Endothelial cell of umbilical vein (primary cell): ENCODE measurements around the gene NBEA. TPM values are rescaled to one million over a fixed set of nuclear protein-coding genes. Genes with fewer than 3 reads are reported as not detected.

ENCODE experiments used
- BruUV-seq: library from RNA; stranded (reverse); fragments of 400-500 nt; replicated peaks from 2 replicates; lab custom pipeline; 2021; lab: Mats Ljungman, UMichigan
- CTCF ChIA-PET: fragments of 300-600, 350-600 bp; sonication (Branson Sonifier 250); formaldehyde crosslinking; loops from one replicate; lab custom pipeline; 2021; ENCODE audit warnings: antibody characterized with exemption, inconsistent platforms; lab: Charles Lee
- POLR2A ChIA-PET: fragments of 300-600, 350-600 bp; sonication (Branson Sonifier 250); formaldehyde crosslinking; loops from one replicate; lab custom pipeline; 2021; ENCODE audit warnings: antibody characterized with exemption, inconsistent platforms; lab: Charles Lee
- DNase-seq: peaks from one replicate; pipeline ENCODE4 v3.0.0-alpha.2; 2011; ENCODE audit warnings: low read depth, low spot score
- FAIRE-seq: peaks from 2 replicates; lab custom pipeline; 2011; peaks lifted over from hg19 to GRCh38; lab: Jason Lieb, UNC
- H2AFZ ChIP-seq: 2 replicates; pipeline ENCODE4 v1.6.0; 2012; ENCODE audit warnings: low read depth, low read length, control low read depth, inconsistent platforms
- H3K27ac ChIP-seq: 2 replicates; pipeline ENCODE4 v1.5.1; 2011; ENCODE audit warnings: low read depth, mild to moderate bottlenecking, control low read depth, low read length, moderate library complexity; ENCODE audit not compliant: insufficient read depth
- H3K27me3 ChIP-seq, 2 experiments: 2 replicates each; pipeline versions ENCODE4 v1.6.0 to v1.6.1; 2011; ENCODE audit warnings: low read length in 2 of 2, mixed read lengths in 1 of 2; ENCODE audit not compliant: control insufficient read depth in 2 of 2, insufficient read depth in 2 of 2
- H3K36me3 ChIP-seq, 2 experiments: 2 replicates in 1 of 2; 3 replicates in 1 of 2; pipeline ENCODE4 v1.5.1; 2011; ENCODE audit warnings: low read length in 2 of 2, mild to moderate bottlenecking in 1 of 2, moderate library complexity in 1 of 2; ENCODE audit not compliant: control insufficient read depth in 2 of 2, insufficient read depth in 2 of 2; ENCODE audit errors: extremely low read depth in 1 of 2
- H3K4me1 ChIP-seq: 3 replicates; pipeline ENCODE4 v1.5.1; 2011; ENCODE audit warnings: mild to moderate bottlenecking, low read length; ENCODE audit not compliant: control insufficient read depth, insufficient read depth; ENCODE audit errors: extremely low read depth
- H3K4me2 ChIP-seq: 2 replicates; pipeline ENCODE4 v1.6.1; 2011; ENCODE audit warnings: low read length, control low read depth, mixed read lengths; ENCODE audit not compliant: insufficient read depth
- H3K4me3 ChIP-seq, 3 experiments: fragments of 200-600 bp in 1 of 3; sonication (generic), shearing (Covaris generic) in 1 of 3; replicated peaks in 1 of 3; 2 replicates each; pipeline ENCODE4 v1.5.1; 2011 to 2016; ENCODE audit warnings: control low read depth in 3 of 3, low read length in 3 of 3, mild to moderate bottlenecking in 2 of 3, inconsistent platforms in 1 of 3, low read depth in 1 of 3, moderate library complexity in 1 of 3; ENCODE audit not compliant: insufficient read depth in 1 of 3
- H3K79me2 ChIP-seq: 2 replicates; pipeline ENCODE4 v1.6.0; 2012; ENCODE audit warnings: low read length, inconsistent platforms; ENCODE audit not compliant: control insufficient read depth, insufficient read depth
- H3K9ac ChIP-seq: replicated peaks from 2 replicates; pipeline ENCODE3; 2011; ENCODE audit warnings: low read length, control low read depth; ENCODE audit not compliant: insufficient read depth; ENCODE audit errors: extremely low read depth
- H3K9me1 ChIP-seq: replicated peaks from 3 replicates; pipeline ENCODE4 v1.6.0; 2011; ENCODE audit warnings: mild to moderate bottlenecking, low read length; ENCODE audit not compliant: control insufficient read depth, insufficient read depth; ENCODE audit errors: extremely low read depth
- H3K9me3 ChIP-seq: replicated peaks from 2 replicates; pipeline ENCODE4 v1.5.1; 2012; ENCODE audit warnings: low read length, inconsistent platforms; ENCODE audit not compliant: control insufficient read depth, insufficient read depth
- H4K20me1 ChIP-seq: replicated peaks from 2 replicates; pipeline ENCODE3; 2011; ENCODE audit warnings: mild to moderate bottlenecking, low read length; ENCODE audit not compliant: control insufficient read depth, insufficient read depth; ENCODE audit errors: extremely low read depth
- EZH2 ChIP-seq: IDR thresholded peaks from 2 replicates; pipeline ENCODE4 v1.6.1; 2012; ENCODE audit warnings: borderline replicate concordance, low read depth, mild to moderate bottlenecking, moderate library complexity, low read length, inconsistent platforms; ENCODE audit not compliant: severe bottlenecking
- FOS ChIP-seq: IDR thresholded peaks from 2 replicates; pipeline ENCODE4 v1.6.1; 2011; ENCODE audit warnings: mild to moderate bottlenecking, low read length, moderate library complexity, borderline replicate concordance; ENCODE audit not compliant: insufficient read depth
- GATA2 ChIP-seq: IDR thresholded peaks from 2 replicates; pipeline ENCODE4 v1.7.0; 2011; ENCODE audit warnings: low read depth, mild to moderate bottlenecking, moderate library complexity, mixed read lengths, low read length; ENCODE audit not compliant: insufficient read length, insufficient read depth
- JUN ChIP-seq: IDR thresholded peaks from 2 replicates; pipeline ENCODE4 v1.6.1; 2011; ENCODE audit warnings: borderline replicate concordance, low read depth; ENCODE audit not compliant: insufficient read length, insufficient read depth
- MYC ChIP-seq: IDR thresholded peaks from one replicate; pipeline ENCODE4 v1.6.1; 2011; ENCODE audit warnings: mild to moderate bottlenecking, low read depth, low read length
- POLR2A ChIP-seq: IDR thresholded peaks from 2 replicates; pipeline ENCODE4 v1.6.1; 2012; ENCODE audit warnings: low read depth, mild to moderate bottlenecking, control low read depth, low read length
- POLR2AphosphoS5 ChIP-seq: IDR thresholded peaks from 2 replicates; pipeline ENCODE4 v1.6.1; 2012; ENCODE audit warnings: low read depth, mild to moderate bottlenecking, control low read depth, low read length, moderate library complexity; ENCODE audit not compliant: insufficient read depth
- dilution Hi-C: fragments of 300-500 bp; cut with MboI; formaldehyde crosslinking; loops from one replicate; pipeline ENCODE4 v1.15.0; 2019; ENCODE audit warnings: low sequenced_read_pairs; ENCODE audit not compliant: extremely low pct_ligation_motif_present
- intact Hi-C: fragments of 100-400 bp; cut with micrococcal nuclease; formaldehyde crosslinking; loops from one replicate; pipeline ENCODE4 v1.10.0; 2022
- polyA plus RNA-seq, 4 experiments: library from polyadenylated mRNA; depleted of rRNA in 3 of 4; stranded (reverse) in 3 of 4; unstranded in 1 of 4; fragments of >200 nt; gene quantifications; 2 replicates each; pipeline versions ENCODE4 v1.2.1 to v1.2.3, GENCODE V29; 2011 to 2012; ENCODE audit warnings: missing spikeins in 1 of 4
- total RNA-seq: library from RNA; stranded (reverse); gene quantifications from 2 replicates; pipeline ENCODE4 v1.2.3, GENCODE V29; 2021
- TF ChIP-seq, protein P1 (sequence below): IDR thresholded peaks from 2 replicates; pipeline ENCODE4 v1.6.1; 2011; ENCODE audit not compliant: insufficient read depth, insufficient read length
- TF ChIP-seq, protein P2 (sequence below), 2 donors: IDR thresholded peaks; 1 replicate in 1 of 2; 2 replicates in 1 of 2; pipeline ENCODE4 v1.5.1; 2011; ENCODE audit warnings: low read length in 2 of 2, mild to moderate bottlenecking in 2 of 2, moderate library complexity in 2 of 2, control low read depth in 1 of 2, inconsistent platforms in 1 of 2, low read depth in 1 of 2; ENCODE audit not compliant: insufficient read depth in 1 of 2; ENCODE audit errors: extremely low read depth in 1 of 2

NBEA gene
- total and polyA plus RNA-seq, 2 donors (not counting 3 experiments of a cell fraction or from before 2014, with no cell fraction given): 3.0 to 4.8 TPM

DNA sequence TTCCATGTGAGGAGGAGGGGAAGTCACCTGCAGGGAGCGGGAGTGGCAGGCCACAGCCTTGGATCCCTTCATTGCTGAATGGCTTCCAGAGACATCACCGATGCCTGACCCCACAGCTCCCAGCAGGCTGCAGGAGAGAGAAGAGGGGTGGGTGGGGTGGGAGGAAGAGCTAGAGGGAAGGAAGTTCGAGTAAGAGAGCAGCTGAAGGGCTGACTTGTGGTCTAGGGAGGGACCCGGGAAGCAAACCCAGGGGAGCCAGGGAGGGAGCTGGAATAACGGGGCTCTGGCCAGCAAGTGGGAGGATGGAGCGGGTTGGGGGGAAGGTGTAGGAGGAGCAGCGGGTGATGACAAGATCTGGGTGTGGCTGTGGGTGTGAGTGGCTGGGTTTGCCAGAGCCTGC lies 764.2 kb downstream of the NBEA start:
- Histone ChIP-seq H3K4me1 (no peaks in the 10 kb centered on the region), H4K20me1 (no peaks in the 10 kb centered on the region), H3K79me2 (no peaks in the 10 kb centered on the region), H3K4me2 (no peak overlapping the region), H3K27ac (no peak overlapping the region), H3K9ac (no peak overlapping the region), H3K4me3 (no peak overlapping the region), H3K27me3 (peaks cover 0 to 3% of the 10 kb centered on the region in 2 experiments), H3K9me3 (no peaks in the 10 kb centered on the region), H3K36me3 (no peaks in the 10 kb centered on the region), H3K9me1 (no peaks in the 10 kb centered on the region), H2AFZ (no peak overlapping the region)
- dilution Hi-C loops: no loop called here
- DNase-seq: no peak
- no peak for FAIRE-seq
- ChIA-PET POLR2A (no interaction called here), CTCF (no interaction called here)
- BruUV-seq: no TSS peak
- intact Hi-C loops: no loop called here
- TF ChIP-seq FOS (no peak), POLR2A (no peak), JUN (no peak), EZH2 (no peak), MYC (no peak), POLR2AphosphoS5 (no peak), GATA2 (no peak)
- TF ChIP-seq, protein P1, sequence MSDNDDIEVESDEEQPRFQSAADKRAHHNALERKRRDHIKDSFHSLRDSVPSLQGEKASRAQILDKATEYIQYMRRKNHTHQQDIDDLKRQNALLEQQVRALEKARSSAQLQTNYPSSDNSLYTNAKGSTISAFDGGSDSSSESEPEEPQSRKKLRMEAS: no peak
- TF ChIP-seq, protein P2, sequence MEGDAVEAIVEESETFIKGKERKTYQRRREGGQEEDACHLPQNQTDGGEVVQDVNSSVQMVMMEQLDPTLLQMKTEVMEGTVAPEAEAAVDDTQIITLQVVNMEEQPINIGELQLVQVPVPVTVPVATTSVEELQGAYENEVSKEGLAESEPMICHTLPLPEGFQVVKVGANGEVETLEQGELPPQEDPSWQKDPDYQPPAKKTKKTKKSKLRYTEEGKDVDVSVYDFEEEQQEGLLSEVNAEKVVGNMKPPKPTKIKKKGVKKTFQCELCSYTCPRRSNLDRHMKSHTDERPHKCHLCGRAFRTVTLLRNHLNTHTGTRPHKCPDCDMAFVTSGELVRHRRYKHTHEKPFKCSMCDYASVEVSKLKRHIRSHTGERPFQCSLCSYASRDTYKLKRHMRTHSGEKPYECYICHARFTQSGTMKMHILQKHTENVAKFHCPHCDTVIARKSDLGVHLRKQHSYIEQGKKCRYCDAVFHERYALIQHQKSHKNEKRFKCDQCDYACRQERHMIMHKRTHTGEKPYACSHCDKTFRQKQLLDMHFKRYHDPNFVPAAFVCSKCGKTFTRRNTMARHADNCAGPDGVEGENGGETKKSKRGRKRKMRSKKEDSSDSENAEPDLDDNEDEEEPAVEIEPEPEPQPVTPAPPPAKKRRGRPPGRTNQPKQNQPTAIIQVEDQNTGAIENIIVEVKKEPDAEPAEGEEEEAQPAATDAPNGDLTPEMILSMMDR (IDR thresholded peaks at IDR 0.05; ENCODE audit: extremely low read depth in 1 of 2, insufficient read depth in 1 of 2, low read depth in 1 of 2, low read length in 2 of 2): no peak
